Keratinocyte (primary cell): ENCODE results near the gene GRIK4. TPM values are rescaled to one million over a fixed set of nuclear protein-coding genes. Genes with fewer than 3 reads are reported as not detected.

Source experiments
- DNase-seq: peaks from one replicate; pipeline ENCODE4 v3.0.0-alpha.2; 2011; ENCODE audit warnings: low read depth, missing footprints, low spot score
- FAIRE-seq: peaks from 2 replicates; lab custom pipeline; 2011; peaks lifted over from hg19 to GRCh38; lab: Jason Lieb, UNC
- H2AFZ ChIP-seq: 2 replicates; pipeline ENCODE4 v1.6.0; 2012; ENCODE audit warnings: low read length, control low read depth, inconsistent platforms; ENCODE audit not compliant: control insufficient read depth
- H3K27ac ChIP-seq: 2 replicates; pipeline ENCODE4 v1.5.1; 2011; ENCODE audit warnings: low read length; ENCODE audit not compliant: control insufficient read depth, insufficient read depth
- H3K27me3 ChIP-seq: 3 replicates; pipeline ENCODE4 v1.6.0; 2011; ENCODE audit warnings: low read length; ENCODE audit not compliant: control insufficient read depth, insufficient read depth; ENCODE audit errors: extremely low read depth
- H3K36me3 ChIP-seq, 2 experiments: 2 replicates in 1 of 2; 3 replicates in 1 of 2; pipeline ENCODE4 v1.5.1; 2011; ENCODE audit warnings: low read length in 2 of 2, mild to moderate bottlenecking in 1 of 2; ENCODE audit not compliant: control insufficient read depth in 2 of 2, insufficient read depth in 2 of 2; ENCODE audit errors: extremely low read depth in 1 of 2
- H3K4me1 ChIP-seq: 3 replicates; pipeline ENCODE4 v1.5.1; 2011; ENCODE audit warnings: low read length; ENCODE audit not compliant: control insufficient read depth, insufficient read depth; ENCODE audit errors: extremely low read depth
- H3K4me2 ChIP-seq: 3 replicates; pipeline ENCODE4 v1.6.0; 2011; ENCODE audit warnings: low read depth, low read length; ENCODE audit not compliant: control insufficient read depth, insufficient read depth; ENCODE audit errors: extremely low read depth
- H3K4me3 ChIP-seq, 3 experiments: fragments of 200-600 bp in 1 of 3; sonication (generic) in 1 of 3; 2 replicates in 2 of 3; 3 replicates in 1 of 3; pipeline ENCODE4 v1.5.1; 2011 to 2016; ENCODE audit warnings: low read length in 3 of 3, mild to moderate bottlenecking in 3 of 3, control low read depth in 2 of 3, inconsistent platforms in 1 of 3, low read depth in 1 of 3, mixed read lengths in 1 of 3, mixed run types in 1 of 3, moderate library complexity in 1 of 3; ENCODE audit not compliant: control insufficient read depth in 2 of 3, insufficient read depth in 2 of 3; ENCODE audit errors: extremely low read depth in 1 of 3
- H3K79me2 ChIP-seq: 2 replicates; pipeline ENCODE4 v1.6.0; 2012; ENCODE audit warnings: low read length; ENCODE audit not compliant: control insufficient read depth, insufficient read depth
- H3K9ac ChIP-seq: 3 replicates; pipeline ENCODE4 v1.6.0; 2011; ENCODE audit warnings: low read length; ENCODE audit not compliant: control insufficient read depth, insufficient read depth; ENCODE audit errors: extremely low read depth
- H3K9me1 ChIP-seq: 3 replicates; pipeline ENCODE4 v1.6.0; 2011; ENCODE audit warnings: low read length; ENCODE audit not compliant: control insufficient read depth, insufficient read depth; ENCODE audit errors: extremely low read depth
- H3K9me3 ChIP-seq: 2 replicates; pipeline ENCODE4 v1.5.1; 2012; ENCODE audit warnings: low read depth, low read length; ENCODE audit not compliant: control insufficient read depth
- H4K20me1 ChIP-seq: 3 replicates; pipeline ENCODE4 v1.6.0; 2011; ENCODE audit warnings: low read length; ENCODE audit not compliant: control insufficient read depth, insufficient read depth; ENCODE audit errors: extremely low read depth
- CTCF ChIP-seq, 3 experiments: IDR thresholded peaks in 1 of 3; conservative IDR thresholded peaks in 1 of 3; optimal IDR thresholded peaks in 1 of 3; 2 replicates in 2 of 3; 3 replicates in 1 of 3; pipeline versions ENCODE3 to v1.5.1; 2011; ENCODE audit warnings: low read length in 3 of 3, mild to moderate bottlenecking in 3 of 3, moderate library complexity in 2 of 3, control low read depth in 1 of 3, inconsistent platforms in 1 of 3; ENCODE audit not compliant: insufficient read depth in 2 of 3; ENCODE audit errors: extremely low read depth in 1 of 3
- EZH2 ChIP-seq: IDR thresholded peaks from one replicate; pipeline ENCODE4 v1.6.1; 2012; ENCODE audit warnings: inconsistent platforms, mild to moderate bottlenecking, low read length, moderate library complexity
- dilution Hi-C: fragments of 300-500 bp; cut with MboI; formaldehyde crosslinking; loops from one replicate; pipeline ENCODE4 v1.7.0; 2020; ENCODE audit warnings: low sequenced_read_pairs; ENCODE audit not compliant: extremely low pct_ligation_motif_present
- polyA plus RNA-seq, 5 experiments: library from polyadenylated mRNA; depleted of rRNA in 3 of 5; stranded (reverse) in 3 of 5; stranded (forward) in 1 of 5; unstranded in 1 of 5; fragments of >200 nt; gene quantifications; 1 replicate in 1 of 5; 2 replicates in 3 of 5; 3 replicates in 1 of 5; pipeline versions ENCODE4 v1.2.1 to v1.2.3, GENCODE V29; 2011 to 2012; ENCODE audit warnings: missing spikeins in 2 of 5, low read depth in 1 of 5, low replicate concordance in 1 of 5

Gene GRIK4
- polyA plus RNA-seq, 1 donor (not counting 4 experiments of a cell fraction or from before 2014, with no cell fraction given): not detected

- Histone ChIP-seq H3K4me3 (no peak overlapping the region), H3K9me1 (no peaks in the 10 kb centered on the region), H3K4me2 (no peak overlapping the region), H4K20me1 (no peaks in the 10 kb centered on the region), H3K36me3 (no peaks in the 10 kb centered on the region), H2AFZ (no peak overlapping the region), H3K9ac (no peak overlapping the region), H3K9me3 (no peaks in the 10 kb centered on the region), H3K79me2 (no peaks in the 10 kb centered on the region), H3K4me1 (no peaks in the 10 kb centered on the region), H3K27ac (no peak overlapping the region), H3K27me3 (peaks cover 12% of the 10 kb centered on the region)
- no peak for TF ChIP-seq EZH2
- TF ChIP-seq CTCF (optimal IDR thresholded peaks at IDR 0.05 in 1 of 3, IDR thresholded peaks at IDR 0.05 in 1 of 3, conservative IDR thresholded peaks at IDR 0.05 in 1 of 3; ENCODE audit: extremely low read depth in 1 of 3, insufficient read depth in 2 of 3, low read length in 3 of 3): no peak
- dilution Hi-C loops: no loop called here
- FAIRE-seq (no peak), DNase-seq (no peak)
These were observed 401.4 kb downstream of the GRIK4 start for GRCh38 chr11:120912915-120913314.

- TF ChIP-seq EZH2 (no peak), CTCF (optimal IDR thresholded peaks at IDR 0.05 in 1 of 3, IDR thresholded peaks at IDR 0.05 in 1 of 3, conservative IDR thresholded peaks at IDR 0.05 in 1 of 3; ENCODE audit: extremely low read depth in 1 of 3, insufficient read depth in 2 of 3, low read length in 3 of 3) (no peak)
- no peak overlapping the region for H2AFZ ChIP-seq
- DNase-seq: no peak
- H3K9me1 ChIP-seq: no peaks in the 10 kb centered on the region
- no peaks in the 10 kb centered on the region for H3K4me1 ChIP-seq
- no peaks in the 10 kb centered on the region for H4K20me1 ChIP-seq
- no peak overlapping the region for H3K4me2 ChIP-seq
- dilution Hi-C loops: no loop called here
- H3K9me3 ChIP-seq: no peaks in the 10 kb centered on the region
- no peak for FAIRE-seq
- H3K9ac ChIP-seq: no peak overlapping the region
- no peaks in the 10 kb centered on the region for H3K79me2 ChIP-seq
- no peak overlapping the region for H3K27ac ChIP-seq
- no peak overlapping the region for H3K4me3 ChIP-seq
- H3K27me3 ChIP-seq: peaks cover 17% of the 10 kb centered on the region
- H3K36me3 ChIP-seq: no peaks in the 10 kb centered on the region
These were observed 402.5 kb downstream of the GRIK4 start for GRCh38 chr11:120914021-120914420.
